ENCODE data around the gene RBM26.

Gene RBM26

GRCh38 chr13:79419365-79419764 lies 13.3 kb upstream of the RBM26 start:
- DNase-seq = no peak

GRCh38 chr13:79417741-79418140 lies 11.7 kb upstream of the RBM26 start:
- no peak for DNase-seq

DNA sequence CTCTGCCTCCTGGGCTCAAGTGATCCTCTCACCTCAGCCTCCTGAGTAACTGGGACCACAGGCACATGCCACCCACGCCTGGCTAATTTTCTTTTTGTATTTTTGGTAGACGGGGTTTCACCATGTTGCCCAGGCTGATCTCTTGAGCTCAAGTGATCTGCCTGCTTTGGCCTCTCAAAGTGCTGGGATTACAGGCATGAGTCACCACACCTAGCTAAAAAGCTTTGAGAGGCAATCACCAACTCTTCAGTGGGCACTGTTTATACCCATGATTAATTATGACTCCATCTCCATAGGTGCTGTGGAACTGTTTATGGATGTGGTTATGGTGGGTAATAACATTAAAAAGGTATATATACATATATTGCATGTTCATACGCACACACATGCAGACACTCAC lies 7.5 kb upstream of the RBM26 start:
- no peak for DNase-seq

GRCh38 chr13:79409828-79410227 lies 3.8 kb upstream of the RBM26 start:
- DNase-seq = no peak

GRCh38 chr13:79407349-79407979 lies 1.4 kb upstream of the RBM26 start:
- DNase-seq = no peak

- DNase-seq = no peak
These were observed 498 bp upstream of the RBM26 start for GRCh38 chr13:79406597-79406908.

GRCh38 chr13:79405501-79405830 lies 589 bp downstream of the RBM26 start:
- DNase-seq = no peak

DNA sequence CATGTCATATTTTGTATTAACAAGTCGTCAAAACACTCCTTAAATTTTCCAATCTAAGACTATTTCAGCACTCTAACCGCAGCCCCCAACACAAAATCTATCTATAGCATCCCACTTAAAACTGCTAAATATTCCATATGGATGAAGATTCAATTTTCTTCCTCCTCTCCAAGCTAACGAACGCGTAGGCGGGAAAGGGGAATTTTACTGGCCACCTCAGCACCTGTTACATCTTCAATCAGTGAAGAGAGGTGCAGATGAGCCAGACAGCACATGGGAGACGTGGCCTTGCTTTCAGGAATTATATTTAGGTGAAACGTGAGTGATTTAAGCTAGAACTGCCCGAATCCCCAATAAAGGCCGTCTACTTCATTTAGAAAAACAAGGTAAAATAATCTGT lies 1.1 kb downstream of the RBM26 start:
- peak in 1 of 2 donors; percentile 47 for DNase-seq

DNA sequence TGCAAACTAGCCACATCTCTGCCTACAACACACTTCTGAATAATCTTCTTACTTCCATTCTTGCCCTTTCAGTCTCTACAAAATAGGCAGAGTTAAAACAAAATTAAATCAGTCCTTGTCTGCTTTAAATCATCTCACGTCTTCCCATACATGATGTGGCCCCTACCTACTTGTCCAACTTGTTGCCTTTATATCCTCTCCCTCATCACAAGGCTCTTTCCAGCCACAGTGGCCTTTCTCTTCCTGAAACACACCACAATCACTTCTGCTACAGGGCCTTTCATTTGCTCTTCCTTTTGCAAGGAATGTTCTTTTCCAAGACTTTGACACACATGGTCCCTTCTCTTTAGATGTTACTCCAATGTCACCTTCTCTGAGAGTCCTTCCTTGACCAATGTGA lies 1.7 kb downstream of the RBM26 start:
- DNase-seq = no peak

GRCh38 chr13:79403113-79403512 lies 2.9 kb downstream of the RBM26 start:
- DNase-seq = no peak

- DNase-seq = no peak
These were observed 3.4 kb downstream of the RBM26 start for GRCh38 chr13:79402679-79403078.

- DNase-seq = no peak
These were observed 3.9 kb downstream of the RBM26 start for GRCh38 chr13:79402074-79402635.

DNA sequence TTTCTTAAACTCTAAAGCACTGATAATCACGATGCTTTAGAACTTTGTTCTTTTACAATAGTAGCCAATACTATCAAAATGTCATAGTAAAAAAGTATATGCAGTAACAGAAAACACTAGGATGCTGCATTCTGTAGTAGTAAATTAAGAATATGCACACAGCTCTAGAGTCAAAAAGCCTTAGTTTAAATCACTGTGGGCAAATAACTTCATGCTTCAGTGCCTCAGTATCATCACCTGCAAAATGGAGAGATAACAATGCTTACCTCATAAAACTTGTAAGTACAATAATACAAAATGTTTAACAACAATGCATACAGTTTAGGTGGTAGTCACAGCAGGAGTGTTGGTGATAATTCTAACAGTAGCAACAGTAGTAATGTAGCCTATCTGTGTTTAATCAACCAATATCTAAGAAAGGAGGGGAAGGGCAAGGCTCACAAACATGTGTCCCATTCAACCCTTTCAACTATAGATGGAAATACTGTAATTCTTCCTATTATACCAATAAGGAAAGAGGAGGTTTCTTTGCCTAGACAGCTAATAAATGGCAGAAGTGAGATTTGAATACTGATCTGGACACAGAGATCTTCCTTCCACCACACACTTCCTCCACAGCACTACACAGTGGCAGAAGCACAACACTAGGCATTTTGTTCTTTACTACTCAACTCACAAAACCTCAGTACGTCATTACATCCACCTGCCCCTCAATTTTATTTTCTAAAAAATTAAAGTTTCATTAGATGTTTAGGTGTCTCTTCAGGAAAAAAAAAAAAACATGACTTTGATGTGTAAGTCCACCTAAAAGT lies 4.6 kb downstream of the RBM26 start:
- DNase-seq = no peak

DNA sequence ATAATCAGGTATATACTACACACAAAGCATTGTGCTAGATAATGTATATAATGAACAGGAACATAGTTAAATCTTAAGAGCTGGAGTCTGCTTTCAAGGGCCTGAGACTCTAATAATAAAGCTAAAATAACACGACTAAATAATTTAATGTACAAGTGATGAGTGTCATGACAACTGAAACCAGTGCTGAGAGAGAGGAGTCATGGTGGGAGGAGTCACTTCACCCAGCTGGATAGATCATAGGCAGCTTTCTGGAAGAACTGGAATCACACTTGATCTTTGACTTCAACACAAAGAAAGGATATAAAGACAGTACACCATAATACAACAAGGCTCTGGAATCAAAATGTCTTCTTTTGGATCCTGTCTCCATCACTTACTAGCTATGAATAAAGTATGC lies 7.1 kb downstream of the RBM26 start:
- DNase-seq = no peak

GRCh38 chr13:79398127-79398526 lies 7.9 kb downstream of the RBM26 start:
- DNase-seq = no peak

GRCh38 chr13:79395881-79396280 lies 10.2 kb downstream of the RBM26 start:
- no peak for DNase-seq

GRCh38 chr13:79393564-79394249 lies 12.3 kb downstream of the RBM26 start:
- DNase-seq = peak in 1 of 2 donors; percentile 24

DNA sequence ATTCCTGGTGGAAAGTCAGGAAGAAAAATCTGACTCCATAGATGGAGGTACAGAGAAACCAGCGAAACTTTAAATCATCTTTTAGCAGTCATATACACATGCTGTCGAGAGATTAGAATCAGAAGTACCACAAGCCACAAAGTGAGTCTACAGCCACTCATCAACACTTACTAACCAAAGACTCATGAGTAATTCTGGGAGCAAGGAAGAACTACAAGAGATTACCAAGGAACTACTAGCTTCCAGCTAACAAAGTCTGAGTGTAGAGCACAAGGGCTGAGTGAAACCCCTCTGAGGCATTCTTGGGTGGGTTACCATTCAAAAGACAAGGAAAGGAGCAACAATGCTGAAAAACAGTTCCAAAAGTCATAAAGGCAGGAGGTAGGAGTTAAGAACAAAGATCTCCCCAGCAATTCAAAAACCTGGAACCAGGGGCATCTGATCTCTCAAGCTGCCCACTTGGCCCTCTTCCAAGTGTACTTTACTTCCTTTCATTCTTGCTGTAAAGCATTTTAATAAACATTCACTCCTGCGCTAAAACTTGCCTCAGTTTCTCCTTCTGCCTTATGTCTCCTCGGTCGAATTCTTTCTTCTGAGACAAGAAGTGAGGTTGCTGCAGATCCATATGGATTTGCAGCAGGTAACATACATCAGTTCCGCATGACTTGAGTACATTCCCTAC lies 13.0 kb downstream of the RBM26 start:
- DNase-seq = no peak

DNA sequence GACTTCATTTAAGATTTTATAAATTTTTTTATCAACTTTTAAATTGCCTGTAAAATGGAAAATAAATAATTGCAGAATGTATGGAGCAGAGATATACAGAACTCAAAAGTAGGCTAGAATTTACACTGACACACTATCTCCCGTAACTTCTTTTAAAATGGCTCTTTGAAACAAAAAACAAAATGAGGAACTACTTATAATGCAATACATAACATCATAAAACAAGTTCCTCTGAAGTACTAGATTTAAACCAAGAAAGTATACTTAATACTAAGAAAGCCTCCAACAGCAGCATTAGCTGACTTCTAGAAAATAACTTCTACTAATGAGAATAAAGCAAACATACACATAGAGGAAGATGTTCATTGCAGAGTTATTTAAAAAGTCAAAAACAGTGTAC lies 17.0 kb downstream of the RBM26 start:
- DNase-seq = no peak

GRCh38 chr13:79387853-79388252 lies 18.2 kb downstream of the RBM26 start:
- no peak for DNase-seq

GRCh38 chr13:79386125-79386826 lies 19.8 kb downstream of the RBM26 start:
- DNase-seq = peak in 1 of 2 donors; percentile 40

DNA sequence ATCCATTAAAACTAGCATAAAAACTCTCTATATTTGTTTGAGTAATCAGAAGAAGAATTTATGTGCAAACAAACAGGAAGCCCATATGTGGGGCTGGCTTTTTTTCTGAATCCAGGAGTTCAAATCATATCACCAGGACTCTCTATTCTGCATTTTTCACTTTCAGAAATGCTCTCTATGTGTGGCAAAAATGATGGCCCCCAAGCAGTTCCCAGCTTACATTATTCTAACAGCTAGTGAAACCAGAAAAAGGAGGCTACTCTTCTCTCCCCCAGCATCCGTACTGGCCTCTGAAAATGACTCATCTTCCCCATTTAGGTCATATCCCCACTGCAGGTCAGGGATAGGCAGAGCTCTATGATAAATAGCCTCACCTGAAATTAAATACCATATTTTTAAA lies 20.4 kb downstream of the RBM26 start:
- peak in 1 of 2 donors; percentile 32 for DNase-seq
